Neuronal stem cell (in vitro differentiated cells): ENCODE results near the gene PCED1B.
"Not testable (repeated sequence)": the region's sequence is repeated elsewhere in the genome, so short reads cannot be mapped to it uniquely, and the experiment has no call there.

Source experiments
- DNase-seq: peaks from one replicate; pipeline ENCODE4 v3.0.0-alpha.2; 2013; ENCODE audit warnings: low spot score
- H2AFZ ChIP-seq: one replicate; pipeline ENCODE4 v1.6.1; 2013; ENCODE audit warnings: mild to moderate bottlenecking, low read length, inconsistent platforms
- H2AK5ac ChIP-seq: 2 replicates; pipeline ENCODE4 v1.6.1; 2013; ENCODE audit warnings: low read depth, mild to moderate bottlenecking, inconsistent platforms, low read length, moderate library complexity, mixed read lengths
- H2BK120ac ChIP-seq: 2 replicates; pipeline ENCODE4 v1.6.1; 2013; ENCODE audit warnings: low read depth, mild to moderate bottlenecking, inconsistent platforms, low read length, moderate library complexity, mixed read lengths
- H2BK12ac ChIP-seq: one replicate; pipeline ENCODE4 v1.6.1; 2013; ENCODE audit warnings: low read length, inconsistent platforms
- H2BK15ac ChIP-seq: 2 replicates; pipeline ENCODE4 v1.6.1; 2013; ENCODE audit warnings: mild to moderate bottlenecking, low read length, inconsistent platforms, mixed read lengths
- H2BK5ac ChIP-seq: one replicate; pipeline ENCODE4 v1.6.1; 2013; ENCODE audit warnings: inconsistent platforms, mild to moderate bottlenecking, low read length, moderate library complexity
- H3K14ac ChIP-seq: one replicate; pipeline ENCODE4 v1.6.1; 2013; ENCODE audit warnings: low read length, inconsistent platforms
- H3K18ac ChIP-seq: 2 replicates; pipeline ENCODE4 v1.6.1; 2013; ENCODE audit warnings: low read length, inconsistent platforms
- H3K23ac ChIP-seq: 2 replicates; pipeline ENCODE4 v1.6.1; 2013; ENCODE audit warnings: low read depth, mild to moderate bottlenecking, mixed read lengths, low read length, inconsistent platforms; ENCODE audit not compliant: poor library complexity
- H3K27ac ChIP-seq: replicated peaks from 3 replicates; pipeline ENCODE4 v1.5.1; 2013; ENCODE audit warnings: low read length, inconsistent platforms
- H3K27me3 ChIP-seq, 3 experiments: 2 replicates each; pipeline ENCODE4 v1.6.1; 2013; ENCODE audit warnings: low read length in 3 of 3, mild to moderate bottlenecking in 2 of 3, inconsistent platforms in 1 of 3, low read depth in 1 of 3, mixed read lengths in 1 of 3, moderate library complexity in 1 of 3; ENCODE audit not compliant: control insufficient read depth in 3 of 3, insufficient read depth in 3 of 3
- H3K36me3 ChIP-seq, 2 donors: replicated peaks in 1 of 2; 2 replicates each; pipeline ENCODE4 v1.6.1; 2013; ENCODE audit warnings: low read length in 2 of 2; ENCODE audit not compliant: control insufficient read depth in 2 of 2, insufficient read depth in 2 of 2
- H3K4ac ChIP-seq: 2 replicates; pipeline ENCODE4 v1.6.1; 2013; ENCODE audit warnings: inconsistent platforms, mild to moderate bottlenecking, low read length, moderate library complexity
- H3K4me1 ChIP-seq, 2 donors: 1 replicate in 1 of 2; 2 replicates in 1 of 2; pipeline ENCODE4 v1.6.1; 2013; ENCODE audit warnings: low read length in 2 of 2, low read depth in 1 of 2; ENCODE audit not compliant: control insufficient read depth in 2 of 2, insufficient read depth in 1 of 2
- H3K4me2 ChIP-seq: one replicate; pipeline ENCODE4 v1.6.1; 2013; ENCODE audit warnings: mild to moderate bottlenecking, low read length, inconsistent platforms; ENCODE audit not compliant: insufficient read depth, poor library complexity, severe bottlenecking
- H3K4me3 ChIP-seq, 2 donors: 2 replicates each; pipeline ENCODE4 v1.5.1; 2013; ENCODE audit warnings: low read length in 2 of 2, mild to moderate bottlenecking in 2 of 2, inconsistent platforms in 1 of 2, moderate library complexity in 1 of 2
- H3K79me1 ChIP-seq: one replicate; pipeline ENCODE4 v1.6.1; 2013; ENCODE audit warnings: low read depth, mild to moderate bottlenecking, inconsistent platforms, low read length, moderate library complexity
- H3K9ac ChIP-seq: one replicate; pipeline ENCODE4 v1.6.1; 2013; ENCODE audit warnings: mild to moderate bottlenecking, low read depth, low read length, inconsistent platforms; ENCODE audit not compliant: poor library complexity
- H3K9me3 ChIP-seq, 2 donors: replicated peaks in 1 of 2; 2 replicates each; pipeline versions ENCODE3 to v1.6.1; 2013; ENCODE audit warnings: low read length in 2 of 2, mild to moderate bottlenecking in 2 of 2, inconsistent platforms in 1 of 2, low read depth in 1 of 2, mixed read lengths in 1 of 2, moderate library complexity in 1 of 2; ENCODE audit not compliant: control insufficient read depth in 2 of 2, insufficient read depth in 1 of 2
- H4K8ac ChIP-seq: one replicate; pipeline ENCODE4 v1.6.1; 2013; ENCODE audit warnings: low read depth, mild to moderate bottlenecking, inconsistent platforms, low read length, moderate library complexity
- H4K91ac ChIP-seq: one replicate; pipeline ENCODE4 v1.6.1; 2013; ENCODE audit warnings: low read length, low read depth, mild to moderate bottlenecking, inconsistent platforms; ENCODE audit not compliant: poor library complexity
- WGBS, 2 donors: extraction: QIAGEN DNeasy Blood & Tissue Kit; methylation state at CpG; one replicate each; pipeline ENCODE4 v1.1.7; 2013; ENCODE audit warnings: missing lambda C conversion rate in 2 of 2, mixed read lengths in 1 of 2; ENCODE audit not compliant: insufficient read length in 2 of 2, insufficient replicate concordance in 1 of 2; ENCODE audit errors: extremely low coverage in 2 of 2; 5-methylcytosine and 5-hydroxymethylcytosine counted together

The PCED1B gene

DNA sequence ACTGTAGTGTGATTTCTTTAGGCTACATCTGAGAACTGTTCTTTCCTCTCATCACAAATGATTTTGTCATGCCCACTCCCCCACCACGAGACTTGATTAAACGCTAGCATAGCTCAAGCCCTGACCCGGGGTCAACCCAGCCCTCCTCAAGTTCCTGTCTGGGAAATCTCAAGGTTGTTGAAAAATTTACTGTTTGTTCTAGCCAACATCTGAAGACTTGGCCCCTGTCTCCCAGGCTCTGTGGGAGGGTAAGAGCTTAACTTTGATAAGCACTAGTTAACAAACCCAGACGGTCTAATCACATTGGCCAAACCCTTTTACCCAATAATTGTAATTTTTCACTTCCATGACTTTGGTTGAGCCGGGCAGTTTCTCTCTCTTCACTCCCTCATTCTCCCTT, 86.5 kb downstream of the PCED1B start:
- H3K9me3 ChIP-seq, result no peaks in the 10 kb centered on the region
- H3K79me1 ChIP-seq, result no peaks in the 10 kb centered on the region
- no peak overlapping the region for H2BK15ac ChIP-seq
- H3K4ac ChIP-seq, result no peak overlapping the region
- no peak overlapping the region for H2AK5ac ChIP-seq
- no peak overlapping the region for H3K23ac ChIP-seq
- no peak overlapping the region for H3K4me2 ChIP-seq
- no peak overlapping the region for H3K4me3 ChIP-seq
- no peak overlapping the region for H4K91ac ChIP-seq
- WGBS, 2 donors, result no CpG with 5 or more reads among the region's 5 CpGs
- H3K27me3 ChIP-seq, result no peaks in the 10 kb centered on the region
- H3K27ac ChIP-seq, result no peak overlapping the region
- no peak overlapping the region for H3K14ac ChIP-seq
- H2AFZ ChIP-seq, result no peak overlapping the region
- H2BK5ac ChIP-seq, result no peak overlapping the region
- H3K9ac ChIP-seq, result no peak overlapping the region
- no peak for DNase-seq
- peaks cover 0 to 2% of the 10 kb centered on the region in 2 donors for H3K4me1 ChIP-seq
- no peak overlapping the region for H4K8ac ChIP-seq
- H3K18ac ChIP-seq, result no peak overlapping the region
- no peak overlapping the region for H2BK120ac ChIP-seq
- no peak overlapping the region for H2BK12ac ChIP-seq
- H3K36me3 ChIP-seq, result no peaks in the 10 kb centered on the region

DNA sequence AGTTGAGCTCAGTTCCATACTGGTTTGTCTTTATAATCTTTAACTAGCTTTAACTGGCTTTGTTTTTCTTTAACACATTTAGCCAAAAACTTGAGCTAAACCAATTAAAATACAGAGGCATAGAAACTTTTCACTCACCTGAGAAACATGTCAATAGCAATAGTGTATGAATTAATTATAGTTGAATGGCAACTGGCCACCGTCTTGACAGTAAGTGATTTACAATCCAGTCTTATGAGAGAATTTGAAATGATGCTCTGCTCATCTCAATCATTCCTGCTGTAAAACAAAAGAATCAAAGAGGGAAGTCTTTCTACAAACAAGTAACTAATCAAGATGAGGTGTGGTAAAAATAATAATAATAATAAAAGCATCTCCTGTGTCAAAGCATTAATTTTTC, 86.9 kb downstream of the PCED1B start:
- H3K23ac ChIP-seq, result no peak overlapping the region
- H3K36me3 ChIP-seq, result no peaks in the 10 kb centered on the region
- H2BK5ac ChIP-seq, result no peak overlapping the region
- no peak overlapping the region for H2BK15ac ChIP-seq
- no peak overlapping the region for H2AFZ ChIP-seq
- no peak overlapping the region for H3K14ac ChIP-seq
- H3K18ac ChIP-seq, result no peak overlapping the region
- H4K8ac ChIP-seq, result no peak overlapping the region
- H3K4ac ChIP-seq, result no peak overlapping the region
- no peaks in the 10 kb centered on the region for H3K79me1 ChIP-seq
- WGBS, 2 donors, result no CpG with 5 or more reads among the region's 1 CpG
- no peak overlapping the region for H4K91ac ChIP-seq
- H3K27ac ChIP-seq, result no peak overlapping the region
- no peak overlapping the region for H2BK12ac ChIP-seq
- H2AK5ac ChIP-seq, result no peak overlapping the region
- H3K9me3 ChIP-seq, result no peaks in the 10 kb centered on the region
- H3K4me2 ChIP-seq, result no peak overlapping the region
- no peaks in the 10 kb centered on the region for H3K27me3 ChIP-seq
- no peak overlapping the region for H2BK120ac ChIP-seq
- H3K4me1 ChIP-seq, result peaks cover 0 to 2% of the 10 kb centered on the region in 2 donors
- DNase-seq, result no peak
- no peak overlapping the region for H3K9ac ChIP-seq
- no peak overlapping the region for H3K4me3 ChIP-seq

DNA sequence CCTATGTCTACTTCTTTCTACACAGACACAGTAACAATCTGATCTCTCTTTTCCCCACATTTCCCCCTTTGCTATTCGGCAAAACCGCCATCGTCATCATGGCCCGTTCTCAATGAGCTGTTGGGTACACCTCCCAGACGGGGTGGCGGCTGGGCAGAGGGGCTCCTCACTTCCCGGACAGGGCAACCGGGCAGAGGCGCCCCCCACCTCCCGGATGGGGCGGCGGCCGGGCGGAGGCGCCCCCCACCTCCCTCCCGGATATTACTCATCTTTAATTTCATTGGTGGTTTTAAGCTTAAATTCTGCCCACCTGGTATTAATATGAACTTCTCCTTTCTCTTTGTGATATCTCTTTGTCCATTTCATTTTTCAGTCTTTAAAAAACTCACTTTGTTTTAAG, 90.9 kb downstream of the PCED1B start:
- H3K18ac ChIP-seq, H2BK12ac ChIP-seq, H3K4me1 ChIP-seq, H2AK5ac ChIP-seq, DNase-seq, H2BK15ac ChIP-seq, H3K9me3 ChIP-seq, H3K79me1 ChIP-seq, H4K91ac ChIP-seq, H3K23ac ChIP-seq, H2BK120ac ChIP-seq, H3K36me3 ChIP-seq, H3K4me3 ChIP-seq, H3K27me3 ChIP-seq, H3K27ac ChIP-seq, H3K9ac ChIP-seq, H2BK5ac ChIP-seq, H3K4ac ChIP-seq, H4K8ac ChIP-seq, H3K14ac ChIP-seq, H3K4me2 ChIP-seq, H2AFZ ChIP-seq: not testable (repeated sequence)
- no CpG with 5 or more reads among the region's 16 CpGs for WGBS, 2 donors

DNA sequence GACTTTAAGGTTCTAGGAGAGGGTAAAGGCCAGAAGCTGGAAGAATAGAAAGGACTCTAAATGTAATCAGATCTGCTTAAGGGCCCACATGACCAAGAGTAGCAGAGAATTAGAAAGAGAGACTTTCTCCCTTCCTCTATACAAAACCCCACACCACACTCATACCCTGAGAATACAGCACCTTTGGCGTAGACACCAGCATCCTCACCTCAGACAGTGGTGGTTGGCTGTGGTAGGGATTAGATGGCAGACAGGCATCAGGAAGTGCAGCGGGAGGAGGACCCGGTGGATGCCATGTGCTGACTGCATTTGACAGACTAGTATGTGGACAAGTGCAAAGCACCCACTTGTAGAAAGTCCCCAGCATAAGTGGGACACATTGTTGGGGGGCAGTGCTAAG, 98.6 kb downstream of the PCED1B start:
- Histone ChIP-seq H3K23ac (no peak overlapping the region), H2AK5ac (no peak overlapping the region), H3K4me3 (no peak overlapping the region), H3K27me3 (no peaks in the 10 kb centered on the region), H3K4ac (no peak overlapping the region), H3K79me1 (no peaks in the 10 kb centered on the region), H4K8ac (no peak overlapping the region), H3K9ac (no peak overlapping the region), H3K4me2 (no peak overlapping the region), H3K9me3 (no peaks in the 10 kb centered on the region), H2AFZ (no peak overlapping the region), H4K91ac (no peak overlapping the region), H2BK120ac (no peak overlapping the region), H2BK15ac (no peak overlapping the region), H3K27ac (no peak overlapping the region), H2BK12ac (no peak overlapping the region), H2BK5ac (no peak overlapping the region), H3K18ac (no peak overlapping the region), H3K4me1 (no peaks in the 10 kb centered on the region), H3K14ac (peak overlapping the region; percentile 47), H3K36me3 (no peaks in the 10 kb centered on the region)
- no peak for DNase-seq
- WGBS, 2 donors, result no CpG with 5 or more reads among the region's 3 CpGs
